ENCODE data around the gene CHRM4. TPM values are rescaled to one million over a fixed set of nuclear protein-coding genes. Genes with fewer than 3 reads are reported as not detected.
A peak's percentile ranks its signal among the peaks of the same experiment; 100 is the strongest.

Gene CHRM4
- total and polyA plus RNA-seq, 2 of the 13 experiments (the other 11 are each of a cell fraction or from before 2014, with no cell fraction given), result 0.13 to 0.21 TPM

DNA sequence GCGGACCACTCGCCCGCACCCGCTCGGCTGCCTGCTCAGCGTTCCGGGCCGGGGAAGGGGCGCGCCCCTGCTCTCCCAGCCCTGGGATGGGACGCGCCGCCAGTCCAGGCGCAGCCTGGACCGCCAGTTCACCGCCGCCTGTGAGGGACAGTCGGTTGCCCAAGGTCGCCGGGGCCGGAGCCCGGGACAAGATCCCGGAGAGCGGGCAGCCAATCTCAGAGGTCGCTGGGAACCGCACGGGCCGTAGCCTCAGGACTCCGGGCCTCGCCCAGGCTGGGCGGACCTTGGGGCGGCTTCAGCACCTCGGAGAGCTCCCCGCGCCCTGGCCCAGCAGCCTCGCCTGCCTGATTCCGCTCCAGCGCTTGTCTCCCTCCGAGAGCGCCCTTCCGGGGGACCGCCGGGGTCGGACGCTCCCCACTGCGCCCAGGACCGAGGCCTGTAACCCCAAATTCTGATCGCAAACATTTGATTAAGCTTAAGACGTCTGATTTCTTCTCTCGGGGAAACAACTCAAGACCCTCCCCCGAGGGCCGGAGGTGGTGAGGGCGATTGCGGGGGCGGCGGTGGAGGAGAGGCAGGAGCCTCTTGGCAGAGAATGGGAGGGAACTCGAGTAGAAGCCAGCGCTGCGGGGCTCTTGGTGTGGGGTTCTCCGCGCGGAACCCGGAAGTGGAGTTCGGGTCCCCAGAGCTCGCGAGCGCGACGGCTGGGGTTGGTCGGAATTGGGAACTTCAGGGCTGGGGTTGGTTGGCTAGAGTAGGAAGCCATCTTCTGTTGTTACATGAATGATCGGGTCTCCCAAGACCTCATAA is 1.1 kb upstream of the CHRM4 start (continued):
- TF ChIP-seq, protein P1, sequence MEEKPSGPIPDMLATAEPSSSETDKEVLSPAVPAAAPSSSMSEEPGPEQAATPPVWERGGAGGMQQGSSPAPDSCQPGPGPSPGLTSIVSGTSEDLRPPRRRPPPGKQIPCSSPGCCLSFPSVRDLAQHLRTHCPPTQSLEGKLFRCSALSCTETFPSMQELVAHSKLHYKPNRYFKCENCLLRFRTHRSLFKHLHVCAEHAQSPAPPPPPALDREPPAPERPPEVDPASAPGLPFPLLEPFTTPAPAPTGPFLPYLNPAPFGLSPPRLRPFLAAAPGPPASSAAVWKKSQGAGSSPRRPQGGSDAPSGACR (CRISPR knock-in tag; IDR thresholded peaks at IDR 0.05), result peak; percentile 94
- TF ChIP-seq, protein P2, sequence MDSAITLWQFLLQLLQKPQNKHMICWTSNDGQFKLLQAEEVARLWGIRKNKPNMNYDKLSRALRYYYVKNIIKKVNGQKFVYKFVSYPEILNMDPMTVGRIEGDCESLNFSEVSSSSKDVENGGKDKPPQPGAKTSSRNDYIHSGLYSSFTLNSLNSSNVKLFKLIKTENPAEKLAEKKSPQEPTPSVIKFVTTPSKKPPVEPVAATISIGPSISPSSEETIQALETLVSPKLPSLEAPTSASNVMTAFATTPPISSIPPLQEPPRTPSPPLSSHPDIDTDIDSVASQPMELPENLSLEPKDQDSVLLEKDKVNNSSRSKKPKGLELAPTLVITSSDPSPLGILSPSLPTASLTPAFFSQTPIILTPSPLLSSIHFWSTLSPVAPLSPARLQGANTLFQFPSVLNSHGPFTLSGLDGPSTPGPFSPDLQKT (CRISPR knock-in tag; IDR thresholded peaks at IDR 0.05; ENCODE audit: borderline replicate concordance), result peak; percentile 66; the same call in 1 of the 2 replicates
- peak; percentile 60; the same call in 1 of the 2 replicates for TF ChIP-seq ZNF761 (CRISPR knock-in tag; conservative IDR thresholded peaks at IDR 0.05)
- TF ChIP-seq EZH2 (conservative IDR thresholded peaks at IDR 0.05; ENCODE audit: low read depth, low read length), result no peak
- peak; percentile 93 for TF ChIP-seq TGIF2 (CRISPR knock-in tag; IDR thresholded peaks at IDR 0.05)
- 0 out of 2 replicates have a peak, but pooled peaks have one; percentile 64 for TF ChIP-seq REXO4 (CRISPR knock-in tag; IDR thresholded peaks at IDR 0.05; ENCODE audit: borderline replicate concordance)
- TF ChIP-seq, protein P3, sequence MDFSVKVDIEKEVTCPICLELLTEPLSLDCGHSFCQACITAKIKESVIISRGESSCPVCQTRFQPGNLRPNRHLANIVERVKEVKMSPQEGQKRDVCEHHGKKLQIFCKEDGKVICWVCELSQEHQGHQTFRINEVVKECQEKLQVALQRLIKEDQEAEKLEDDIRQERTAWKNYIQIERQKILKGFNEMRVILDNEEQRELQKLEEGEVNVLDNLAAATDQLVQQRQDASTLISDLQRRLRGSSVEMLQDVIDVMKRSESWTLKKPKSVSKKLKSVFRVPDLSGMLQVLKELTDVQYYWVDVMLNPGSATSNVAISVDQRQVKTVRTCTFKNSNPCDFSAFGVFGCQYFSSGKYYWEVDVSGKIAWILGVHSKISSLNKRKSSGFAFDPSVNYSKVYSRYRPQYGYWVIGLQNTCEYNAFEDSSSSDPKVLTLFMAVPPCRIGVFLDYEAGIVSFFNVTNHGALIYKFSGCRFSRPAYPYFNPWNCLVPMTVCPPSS (IDR thresholded peaks at IDR 0.05), result no peak
- peak; percentile 86; the same call in 1 of the 2 replicates for TF ChIP-seq GPN1 (CRISPR knock-in tag; IDR thresholded peaks at IDR 0.05; ENCODE audit: borderline replicate concordance)
- peak; percentile 96 for TF ChIP-seq ZNF160 (CRISPR knock-in tag; IDR thresholded peaks at IDR 0.05)
- peak; percentile 99; the same call in 1 of the 2 replicates for TF ChIP-seq SP140L (CRISPR knock-in tag; IDR thresholded peaks at IDR 0.05; ENCODE audit: borderline replicate concordance)
- TF ChIP-seq FOSL1 (CRISPR knock-in tag; IDR thresholded peaks at IDR 0.05; ENCODE audit: borderline replicate concordance), result peak; percentile 72; the same call in 1 of the 2 replicates
- peak; percentile 99 for TF ChIP-seq ZNF138 (CRISPR knock-in tag; IDR thresholded peaks at IDR 0.05; ENCODE audit: low read depth)
- peak; percentile 96 for TF ChIP-seq MTF2 (CRISPR knock-in tag; IDR thresholded peaks at IDR 0.05; ENCODE audit: borderline replicate concordance)
- peak; percentile 81 for TF ChIP-seq RXRB (CRISPR knock-in tag; IDR thresholded peaks at IDR 0.05; ENCODE audit: borderline replicate concordance)
- no peak for TF ChIP-seq KAT2B (IDR thresholded peaks at IDR 0.05; ENCODE audit: borderline replicate concordance, low read depth, low read length)
- peak; percentile 99 for TF ChIP-seq SALL1 (CRISPR knock-in tag; IDR thresholded peaks at IDR 0.05)
- TF ChIP-seq TCF7L2 (IDR thresholded peaks at IDR 0.05; ENCODE audit: low read depth, low read length), result no peak
- peak; percentile 76; the same call in 1 of the 2 replicates for TF ChIP-seq KMT2A (CRISPR knock-in tag; IDR thresholded peaks at IDR 0.05)
- no peak for TF ChIP-seq FOXP1 (IDR thresholded peaks at IDR 0.05)
- 0 out of 2 replicates have a peak, but pooled peaks have one; percentile 8 for TF ChIP-seq FOXP1 (CRISPR knock-in tag; IDR thresholded peaks at IDR 0.05)
- TF ChIP-seq, protein P4, sequence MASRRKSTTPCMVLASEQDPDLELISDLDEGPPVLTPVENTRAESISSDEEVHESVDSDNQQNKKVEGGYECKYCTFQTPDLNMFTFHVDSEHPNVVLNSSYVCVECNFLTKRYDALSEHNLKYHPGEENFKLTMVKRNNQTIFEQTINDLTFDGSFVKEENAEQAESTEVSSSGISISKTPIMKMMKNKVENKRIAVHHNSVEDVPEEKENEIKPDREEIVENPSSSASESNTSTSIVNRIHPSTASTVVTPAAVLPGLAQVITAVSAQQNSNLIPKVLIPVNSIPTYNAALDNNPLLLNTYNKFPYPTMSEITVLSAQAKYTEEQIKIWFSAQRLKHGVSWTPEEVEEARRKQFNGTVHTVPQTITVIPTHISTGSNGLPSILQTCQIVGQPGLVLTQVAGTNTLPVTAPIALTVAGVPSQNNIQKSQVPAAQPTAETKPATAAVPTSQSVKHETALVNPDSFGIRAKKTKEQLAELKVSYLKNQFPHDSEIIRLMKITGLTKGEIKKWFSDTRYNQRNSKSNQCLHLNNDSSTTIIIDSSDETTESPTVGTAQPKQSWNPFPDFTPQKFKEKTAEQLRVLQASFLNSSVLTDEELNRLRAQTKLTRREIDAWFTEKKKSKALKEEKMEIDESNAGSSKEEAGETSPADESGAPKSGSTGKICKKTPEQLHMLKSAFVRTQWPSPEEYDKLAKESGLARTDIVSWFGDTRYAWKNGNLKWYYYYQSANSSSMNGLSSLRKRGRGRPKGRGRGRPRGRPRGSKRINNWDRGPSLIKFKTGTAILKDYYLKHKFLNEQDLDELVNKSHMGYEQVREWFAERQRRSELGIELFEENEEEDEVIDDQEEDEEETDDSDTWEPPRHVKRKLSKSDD (CRISPR knock-in tag; IDR thresholded peaks at IDR 0.05; ENCODE audit: low read depth), result peak; percentile 87; the same call in 1 of the 2 replicates
